NCI-H1105 (cell line): Measurements from ENCODE around the gene LRRC71.
"Not testable (repeated sequence)": the region's sequence is repeated elsewhere in the genome, so short reads cannot be mapped to it uniquely, and the experiment has no call there.

Experiments used
- DNase-seq: peaks from one replicate; lab custom pipeline; 2025; lab: John Stamatoyannopoulos, UW

Gene LRRC71

GRCh38 chr1:156905651-156906050, 14.8 kb upstream of the LRRC71 start:
- no peak for DNase-seq

- no peak for DNase-seq
These were observed 14.1 kb upstream of the LRRC71 start for GRCh38 chr1:156906206-156906906.

GRCh38 chr1:156908541-156908940, 11.9 kb upstream of the LRRC71 start:
- DNase-seq, result no peak

- no peak for DNase-seq
These were observed 11.5 kb upstream of the LRRC71 start for GRCh38 chr1:156908955-156909354.

GRCh38 chr1:156909671-156910070, 10.8 kb upstream of the LRRC71 start:
- no peak for DNase-seq

GRCh38 chr1:156910309-156910782, 10.1 kb upstream of the LRRC71 start:
- DNase-seq, result no peak

GRCh38 chr1:156911577-156912298, 8.7 kb upstream of the LRRC71 start:
- DNase-seq, result no peak

GRCh38 chr1:156912310-156912709, 8.1 kb upstream of the LRRC71 start:
- no peak for DNase-seq

- DNase-seq, result peak; percentile 87
These were observed 7.3 kb upstream of the LRRC71 start for GRCh38 chr1:156912861-156913808.

- DNase-seq, result no peak
These were observed 6.5 kb upstream of the LRRC71 start for GRCh38 chr1:156913809-156914387.

- no peak for DNase-seq
These were observed 6.0 kb upstream of the LRRC71 start for GRCh38 chr1:156914440-156914856.

- DNase-seq, result no peak
These were observed 659 bp downstream of the LRRC71 start for GRCh38 chr1:156921053-156921529.

- peak; percentile 27 for DNase-seq
These were observed 2.7 kb downstream of the LRRC71 start for GRCh38 chr1:156922986-156923669.

- no peak for DNase-seq
These were observed 3.4 kb downstream of the LRRC71 start for GRCh38 chr1:156923670-156924477.

GRCh38 chr1:156924478-156925153, 4.2 kb downstream of the LRRC71 start:
- DNase-seq, result no peak

GRCh38 chr1:156925154-156926010, 5.0 kb downstream of the LRRC71 start:
- no peak for DNase-seq

- peak; percentile 71 for DNase-seq
These were observed 5.7 kb downstream of the LRRC71 start for GRCh38 chr1:156926175-156926574.

GRCh38 chr1:156926695-156927094, 6.3 kb downstream of the LRRC71 start:
- DNase-seq, result not testable (repeated sequence)
